SH-SY5Y (cell line): ENCODE results near the gene CRIM1.

Experiments
- GATA2 ChIP-seq: IDR thresholded peaks from 2 replicates; pipeline ENCODE4 v1.6.1; 2011; ENCODE audit warnings: mild to moderate bottlenecking, low read depth, low read length
- GATA3 ChIP-seq: IDR thresholded peaks from 2 replicates; pipeline ENCODE4 v1.6.1; 2011; ENCODE audit warnings: low read depth, mild to moderate bottlenecking, low read length, moderate library complexity

Gene CRIM1

DNA sequence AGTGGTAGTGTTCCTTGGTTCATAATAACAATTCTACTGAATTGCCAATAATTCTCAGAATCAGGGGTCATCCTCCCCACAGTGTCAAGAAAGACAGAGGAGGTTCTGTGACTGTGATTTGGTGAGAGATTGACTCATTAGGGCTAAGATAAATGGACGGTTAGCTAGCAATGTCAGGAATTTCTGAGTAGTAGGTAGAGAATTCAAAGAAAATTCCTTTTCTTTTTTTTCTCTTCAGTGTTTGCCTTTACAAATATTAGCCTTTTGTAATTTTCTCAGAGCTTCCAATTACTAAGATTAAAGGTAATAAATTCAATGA, 16.8 kb upstream of the CRIM1 start:
- TF ChIP-seq GATA2 (no peak), GATA3 (no peak)

DNA sequence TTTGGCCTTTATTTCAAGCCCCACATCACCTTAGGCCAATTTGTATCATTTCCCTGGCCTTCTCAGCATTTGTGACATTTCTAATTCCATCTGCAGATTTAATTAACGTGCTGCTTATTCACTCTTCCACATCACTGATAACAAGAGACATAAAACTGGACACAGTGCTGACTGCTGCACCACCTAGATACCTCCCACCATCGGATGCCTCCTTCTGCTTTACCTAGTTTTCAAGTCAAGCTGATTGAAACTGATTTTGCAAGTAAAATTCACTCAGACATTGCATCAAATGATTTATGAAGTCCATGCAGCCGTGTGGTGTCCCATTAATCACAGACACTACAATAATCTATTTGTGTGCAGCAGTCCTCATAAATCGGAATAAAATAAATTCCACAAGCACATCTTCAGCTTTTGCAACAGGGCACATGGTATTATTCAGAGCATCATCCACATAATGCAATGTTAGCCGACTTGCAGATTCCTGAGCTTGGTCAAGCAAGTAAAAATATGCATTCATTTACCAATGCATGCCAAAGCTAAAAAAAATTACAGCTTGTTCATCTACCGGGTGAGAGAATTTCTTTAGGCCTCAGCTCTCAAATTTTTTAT, 15.9 kb upstream of the CRIM1 start:
- TF ChIP-seq GATA3 (no peak), GATA2 (no peak)

- TF ChIP-seq GATA2: no peak
- TF ChIP-seq GATA3: no peak
Measured at GRCh38 chr2:36343606-36344005, 12.0 kb upstream of the CRIM1 start.

- no peak for TF ChIP-seq GATA2
- no peak for TF ChIP-seq GATA3
Measured at GRCh38 chr2:36348721-36349120, 6.9 kb upstream of the CRIM1 start.

DNA sequence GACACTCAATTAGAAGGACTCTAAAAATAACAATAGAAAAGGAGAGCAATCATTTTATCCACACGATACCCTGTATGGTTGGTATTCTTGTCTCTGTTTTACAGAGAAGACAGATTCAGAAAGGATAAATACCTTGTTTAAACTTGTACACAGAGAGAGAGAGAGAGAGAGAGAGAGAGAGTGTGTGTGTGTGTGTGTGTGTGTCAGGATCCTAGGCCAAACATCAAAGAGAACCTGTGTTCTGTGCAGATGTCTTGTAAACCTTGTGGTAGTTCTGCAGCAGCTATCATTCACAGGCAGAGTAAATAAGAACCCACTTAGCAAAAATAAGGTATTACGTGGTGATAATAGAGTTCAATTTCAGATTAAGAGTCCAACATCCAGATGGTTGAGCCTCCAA, 4.3 kb upstream of the CRIM1 start:
- TF ChIP-seq GATA3 (no peak), GATA2 (no peak)

DNA sequence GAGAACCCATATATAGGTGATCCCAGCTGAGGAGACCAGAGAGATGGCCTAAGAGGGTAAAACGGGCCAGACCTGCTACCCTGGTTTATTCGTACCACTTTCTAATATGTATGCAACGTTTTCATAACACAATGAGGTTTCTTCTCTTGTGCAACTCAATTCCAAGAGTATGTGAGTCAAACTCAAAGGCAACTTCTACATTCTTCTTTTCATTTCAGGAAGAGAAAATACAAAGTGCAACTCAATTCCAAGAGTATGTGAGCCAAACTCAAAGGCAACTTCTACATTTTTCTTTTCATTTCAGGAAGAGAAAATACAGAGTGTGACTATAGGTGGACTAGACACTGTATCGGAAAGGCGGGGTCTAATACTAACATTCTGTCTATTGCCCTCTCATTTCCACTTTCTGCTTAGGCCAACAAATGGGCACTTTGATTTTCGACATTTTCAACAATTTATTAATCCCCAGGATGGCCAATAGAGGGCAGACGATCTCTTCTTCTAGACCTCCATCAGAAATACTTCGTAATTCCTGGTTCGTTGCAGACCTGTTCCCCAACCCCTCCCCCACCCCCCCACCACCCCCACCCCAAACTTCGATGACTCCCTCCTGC, 3.7 kb upstream of the CRIM1 start:
- no peak for TF ChIP-seq GATA2
- no peak for TF ChIP-seq GATA3

DNA sequence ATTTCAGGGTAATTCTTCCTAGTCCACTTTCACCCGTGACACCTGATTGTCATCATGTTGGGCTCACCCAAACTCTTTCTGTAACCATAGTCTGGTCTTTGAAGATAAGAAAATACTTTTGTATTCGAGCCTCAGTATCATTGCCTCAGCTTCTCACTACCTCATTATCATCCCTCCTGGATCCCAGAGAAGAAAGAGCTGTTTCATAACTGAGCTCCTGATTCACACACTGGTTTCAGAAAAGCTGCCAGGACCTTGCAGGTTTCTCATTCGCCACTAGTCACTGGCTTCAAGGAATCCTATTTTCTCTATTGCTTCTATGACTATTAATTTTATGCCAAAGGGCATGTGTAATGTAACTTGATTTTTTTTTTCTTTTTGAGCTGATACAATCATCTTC, 2.9 kb upstream of the CRIM1 start:
- TF ChIP-seq GATA2 (no peak), GATA3 (no peak)

GRCh38 chr2:36354811-36355150, 797 bp upstream of the CRIM1 start:
- TF ChIP-seq GATA2 (no peak), GATA3 (no peak)

DNA sequence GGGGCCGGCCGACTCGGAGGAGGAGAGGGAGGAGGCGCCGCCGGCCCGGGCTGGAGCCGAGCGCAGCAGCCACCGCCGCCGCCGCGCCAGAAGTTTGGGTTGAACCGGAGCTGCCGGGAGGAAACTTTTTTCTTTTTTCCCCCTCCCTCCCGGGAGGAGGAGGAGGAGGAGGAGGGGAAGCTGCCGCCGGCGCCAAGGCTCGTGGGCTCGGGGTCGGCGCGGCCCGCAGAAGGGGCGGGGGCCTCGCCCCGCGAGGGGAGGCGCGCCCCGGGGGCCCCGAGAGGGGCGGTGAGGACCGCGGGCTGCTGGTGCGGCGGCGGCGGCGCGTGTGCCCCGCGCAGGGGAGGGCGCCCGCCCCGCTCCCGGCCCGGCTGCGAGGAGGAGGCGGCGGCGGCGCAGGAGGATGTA, 316 bp downstream of the CRIM1 start:
- TF ChIP-seq GATA3: no peak
- no peak for TF ChIP-seq GATA2

DNA sequence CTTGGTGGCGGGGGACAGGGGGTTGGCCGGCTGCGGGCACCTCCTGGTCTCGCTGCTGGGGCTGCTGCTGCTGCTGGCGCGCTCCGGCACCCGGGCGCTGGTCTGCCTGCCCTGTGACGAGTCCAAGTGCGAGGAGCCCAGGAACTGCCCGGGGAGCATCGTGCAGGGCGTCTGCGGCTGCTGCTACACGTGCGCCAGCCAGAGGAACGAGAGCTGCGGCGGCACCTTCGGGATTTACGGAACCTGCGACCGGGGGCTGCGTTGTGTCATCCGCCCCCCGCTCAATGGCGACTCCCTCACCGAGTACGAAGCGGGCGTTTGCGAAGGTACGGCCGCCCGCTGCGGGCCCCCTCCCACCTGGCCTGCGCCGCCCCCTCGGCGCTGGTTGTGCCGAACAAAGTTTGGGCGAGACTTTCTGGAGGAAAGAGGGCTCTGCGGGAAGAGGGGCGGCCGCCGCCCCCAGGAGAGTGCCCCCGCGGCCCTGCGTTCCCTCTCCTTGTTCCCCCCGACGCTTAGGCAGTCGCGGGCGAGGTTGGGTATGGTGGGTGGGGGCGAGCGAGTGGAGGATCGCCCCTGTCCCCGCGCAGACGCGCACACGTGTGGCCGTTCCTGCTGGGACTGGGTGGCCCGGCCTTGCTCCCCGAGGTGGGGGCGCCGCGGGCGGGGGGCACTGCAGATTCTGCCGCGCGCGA, 866 bp downstream of the CRIM1 start:
- no peak for TF ChIP-seq GATA3
- TF ChIP-seq GATA2: no peak

GRCh38 chr2:36356990-36357846, 1.6 kb downstream of the CRIM1 start:
- no peak for TF ChIP-seq GATA2
- TF ChIP-seq GATA3: no peak

- no peak for TF ChIP-seq GATA2
- no peak for TF ChIP-seq GATA3
Measured at GRCh38 chr2:36357847-36358659, 2.5 kb downstream of the CRIM1 start.

DNA sequence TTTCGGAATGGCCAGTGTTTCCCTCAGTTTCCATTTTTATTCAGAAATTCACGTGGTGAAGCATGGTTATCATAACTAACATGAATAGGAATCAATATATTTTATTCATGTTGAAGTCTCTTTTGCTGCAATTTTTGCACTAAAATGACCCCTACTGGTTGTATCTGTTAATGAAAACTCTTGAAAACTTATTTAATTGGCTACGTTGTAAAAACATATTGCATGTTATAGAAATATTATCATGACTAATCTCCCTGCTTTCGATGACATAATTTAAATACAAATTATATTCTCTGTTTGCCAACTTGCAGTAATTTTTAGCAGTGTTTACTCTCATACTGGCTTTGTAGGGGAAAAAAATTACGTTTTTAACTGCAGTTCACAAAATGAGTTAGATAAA, 3.5 kb downstream of the CRIM1 start:
- TF ChIP-seq GATA2 (no peak), GATA3 (no peak)

DNA sequence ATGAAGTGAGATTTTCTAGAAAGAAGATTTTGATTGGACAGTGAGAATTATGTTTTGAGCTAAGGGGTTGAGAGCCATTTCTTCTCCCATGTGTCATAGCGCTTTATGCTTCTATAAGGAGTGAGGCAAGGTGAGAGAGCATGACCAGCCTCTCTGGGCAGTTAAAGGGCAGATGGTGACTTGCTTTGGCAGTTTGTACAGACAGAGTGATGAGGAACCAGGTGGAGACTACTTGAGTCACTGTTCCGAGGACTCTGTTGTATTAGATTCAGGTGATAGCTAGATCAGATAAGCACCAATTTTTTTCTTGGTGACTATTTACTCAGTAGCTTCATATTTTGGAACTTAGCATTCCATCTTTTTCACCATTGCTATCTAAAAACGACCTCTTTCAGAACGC, 4.5 kb downstream of the CRIM1 start:
- TF ChIP-seq GATA2 (no peak), GATA3 (no peak)

DNA sequence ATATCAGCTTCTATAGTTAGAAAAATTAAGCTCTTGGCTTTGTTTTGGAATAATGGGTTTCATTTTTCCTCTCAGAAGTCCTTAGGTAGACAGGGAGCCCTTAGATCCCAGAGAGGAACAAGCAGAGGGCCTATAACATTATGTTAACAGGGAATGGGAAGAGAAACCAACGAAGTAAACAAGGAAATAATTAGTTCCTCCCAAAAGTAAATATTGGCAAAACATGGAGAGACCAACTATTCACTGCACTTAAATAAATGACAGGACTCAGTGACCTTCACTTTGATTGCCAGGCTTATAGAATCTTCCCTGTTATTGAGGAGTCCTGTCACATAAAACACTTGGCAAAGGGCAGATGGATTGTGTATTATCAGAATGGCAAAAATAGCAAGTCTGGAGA, 5.3 kb downstream of the CRIM1 start:
- TF ChIP-seq GATA3 (no peak), GATA2 (no peak)
